ENCODE data around the gene ATXN7L1. TPM values are rescaled to one million over a fixed set of nuclear protein-coding genes. Genes with fewer than 3 reads are reported as not detected.
"Not testable (repeated sequence)": the region's sequence is repeated elsewhere in the genome, so short reads cannot be mapped to it uniquely, and the experiment has no call there.

Gene ATXN7L1
- total RNA-seq, 1 experiment from 2014 or later: 0.44 TPM

- DNase-seq (ENCODE audit: low spot score): peak; percentile 16
- in situ Hi-C loops (cut with HindIII; ENCODE audit: low sequenced_read_pairs): no loop called here
These were observed 154.8 kb downstream of the ATXN7L1 start for GRCh38 chr7:105721571-105722104.

GRCh38 chr7:105719919-105720318, 156.5 kb downstream of the ATXN7L1 start:
- in situ Hi-C loops (cut with HindIII; ENCODE audit: low sequenced_read_pairs): no loop called here
- peak; percentile 19 for DNase-seq (ENCODE audit: low spot score)

- in situ Hi-C loops (cut with HindIII; ENCODE audit: low sequenced_read_pairs): no loop called here
- peak; percentile 9 for DNase-seq (ENCODE audit: low spot score)
These were observed 157.0 kb downstream of the ATXN7L1 start for GRCh38 chr7:105719395-105719794.

- DNase-seq (ENCODE audit: low spot score): peak; percentile 76
These were observed 157.9 kb downstream of the ATXN7L1 start for GRCh38 chr7:105718511-105718925.

GRCh38 chr7:105715528-105715927, 160.9 kb downstream of the ATXN7L1 start:
- in situ Hi-C loops (cut with HindIII; ENCODE audit: low sequenced_read_pairs): no loop called here
- no peak for DNase-seq (ENCODE audit: low spot score)

More at GRCh38 chr7:105718511-105718925, 157.9 kb downstream of the ATXN7L1 start:
- in situ Hi-C loops (cut with HindIII; ENCODE audit: low sequenced_read_pairs): no loop called here

GRCh38 chr7:105713488-105714465, 162.6 kb downstream of the ATXN7L1 start:
- no peak for DNase-seq (ENCODE audit: low spot score)
- in situ Hi-C loops (cut with HindIII; ENCODE audit: low sequenced_read_pairs): no loop called here

GRCh38 chr7:105712877-105713276, 163.5 kb downstream of the ATXN7L1 start:
- in situ Hi-C loops (cut with HindIII; ENCODE audit: low sequenced_read_pairs): no loop called here
- DNase-seq (ENCODE audit: low spot score): no peak

GRCh38 chr7:105711726-105712402, 164.5 kb downstream of the ATXN7L1 start:
- in situ Hi-C loops (cut with HindIII; ENCODE audit: low sequenced_read_pairs): no loop called here
- DNase-seq (ENCODE audit: low spot score): no peak

GRCh38 chr7:105710720-105711119, 165.7 kb downstream of the ATXN7L1 start:
- in situ Hi-C loops (cut with HindIII; ENCODE audit: low sequenced_read_pairs): not testable (repeated sequence)

GRCh38 chr7:105708763-105709080, 167.7 kb downstream of the ATXN7L1 start:
- DNase-seq (ENCODE audit: low spot score): no peak
- in situ Hi-C loops (cut with HindIII; ENCODE audit: low sequenced_read_pairs): no loop called here

More at GRCh38 chr7:105710720-105711119, 165.7 kb downstream of the ATXN7L1 start:
- DNase-seq (ENCODE audit: low spot score): not testable (repeated sequence)

- in situ Hi-C loops (cut with HindIII; ENCODE audit: low sequenced_read_pairs): no loop called here
These were observed 168.2 kb downstream of the ATXN7L1 start for GRCh38 chr7:105707967-105708762.

GRCh38 chr7:105707381-105707780, 169.0 kb downstream of the ATXN7L1 start:
- in situ Hi-C loops (cut with HindIII; ENCODE audit: low sequenced_read_pairs): no loop called here
- no peak for DNase-seq (ENCODE audit: low spot score)

More at GRCh38 chr7:105707967-105708762, 168.2 kb downstream of the ATXN7L1 start:
- DNase-seq (ENCODE audit: low spot score): no peak

GRCh38 chr7:105705427-105705826, 171.0 kb downstream of the ATXN7L1 start:
- in situ Hi-C loops (cut with HindIII; ENCODE audit: low sequenced_read_pairs): no loop called here
- DNase-seq (ENCODE audit: low spot score): no peak

- in situ Hi-C loops (cut with HindIII; ENCODE audit: low sequenced_read_pairs): no loop called here
- DNase-seq (ENCODE audit: low spot score): no peak
These were observed 173.0 kb downstream of the ATXN7L1 start for GRCh38 chr7:105703207-105703930.

- in situ Hi-C loops (cut with HindIII; ENCODE audit: low sequenced_read_pairs): no loop called here
- no peak for DNase-seq (ENCODE audit: low spot score)
These were observed 176.7 kb downstream of the ATXN7L1 start for GRCh38 chr7:105699568-105700236.

GRCh38 chr7:105698531-105698930, 177.9 kb downstream of the ATXN7L1 start:
- DNase-seq (ENCODE audit: low spot score): no peak
- in situ Hi-C loops (cut with HindIII; ENCODE audit: low sequenced_read_pairs): no loop called here

- in situ Hi-C loops (cut with HindIII; ENCODE audit: low sequenced_read_pairs): no loop called here
These were observed 178.6 kb downstream of the ATXN7L1 start for GRCh38 chr7:105697753-105698152.

GRCh38 chr7:105697169-105697568, 179.2 kb downstream of the ATXN7L1 start:
- DNase-seq (ENCODE audit: low spot score): not testable (repeated sequence)

More at GRCh38 chr7:105697753-105698152, 178.6 kb downstream of the ATXN7L1 start:
- DNase-seq (ENCODE audit: low spot score): no peak

More at GRCh38 chr7:105697169-105697568, 179.2 kb downstream of the ATXN7L1 start:
- in situ Hi-C loops (cut with HindIII; ENCODE audit: low sequenced_read_pairs): not testable (repeated sequence)

Data from G401 (cell line).